Measurements from ENCODE around the gene CMSS1.

Gene CMSS1

GRCh38 chr3:100068826-100069225 lies 251.2 kb downstream of the CMSS1 start:
- peak; percentile 74 for DNase-seq

GRCh38 chr3:100069472-100069871 lies 251.8 kb downstream of the CMSS1 start:
- no peak for DNase-seq

GRCh38 chr3:100072326-100073048 lies 254.8 kb downstream of the CMSS1 start:
- no peak for DNase-seq

- DNase-seq: no peak
Observed at GRCh38 chr3:100073049-100073713, 255.5 kb downstream of the CMSS1 start.

- no peak for DNase-seq
Observed at GRCh38 chr3:100073714-100074307, 256.1 kb downstream of the CMSS1 start.

- DNase-seq: no peak
Observed at GRCh38 chr3:100075196-100075595, 257.5 kb downstream of the CMSS1 start.

- DNase-seq: no peak
Observed at GRCh38 chr3:100075851-100076730, 258.4 kb downstream of the CMSS1 start.

- no peak for DNase-seq
Observed at GRCh38 chr3:100076731-100077529, 259.3 kb downstream of the CMSS1 start.

GRCh38 chr3:100079328-100079727 lies 261.7 kb downstream of the CMSS1 start:
- DNase-seq: no peak

GRCh38 chr3:100080573-100080972 lies 262.9 kb downstream of the CMSS1 start:
- no peak for DNase-seq

- DNase-seq: no peak
Observed at GRCh38 chr3:100081311-100081710, 263.6 kb downstream of the CMSS1 start.

GRCh38 chr3:100081986-100082692 lies 264.5 kb downstream of the CMSS1 start:
- DNase-seq: no peak

GRCh38 chr3:100082714-100083113 lies 265.1 kb downstream of the CMSS1 start:
- DNase-seq: no peak

- DNase-seq: no peak
Observed at GRCh38 chr3:100083209-100083608, 265.5 kb downstream of the CMSS1 start.

- no peak for DNase-seq
Observed at GRCh38 chr3:100084100-100084806, 266.6 kb downstream of the CMSS1 start.

- DNase-seq: no peak
Observed at GRCh38 chr3:100086401-100086800, 268.7 kb downstream of the CMSS1 start.

- DNase-seq: no peak
Observed at GRCh38 chr3:100087198-100087597, 269.5 kb downstream of the CMSS1 start.

- no peak for DNase-seq
Observed at GRCh38 chr3:100088735-100089368, 271.2 kb downstream of the CMSS1 start.

- peak; percentile 24 for DNase-seq
Observed at GRCh38 chr3:100089812-100090668, 272.4 kb downstream of the CMSS1 start.

- no peak for DNase-seq
Observed at GRCh38 chr3:100090669-100091005, 273.0 kb downstream of the CMSS1 start.

Measured in CD4-positive, alpha-beta T cell treated with Interleukin-15 for 1 hour (primary cell).